ENCODE data around the gene ARHGEF12.

The ARHGEF12 gene

DNA sequence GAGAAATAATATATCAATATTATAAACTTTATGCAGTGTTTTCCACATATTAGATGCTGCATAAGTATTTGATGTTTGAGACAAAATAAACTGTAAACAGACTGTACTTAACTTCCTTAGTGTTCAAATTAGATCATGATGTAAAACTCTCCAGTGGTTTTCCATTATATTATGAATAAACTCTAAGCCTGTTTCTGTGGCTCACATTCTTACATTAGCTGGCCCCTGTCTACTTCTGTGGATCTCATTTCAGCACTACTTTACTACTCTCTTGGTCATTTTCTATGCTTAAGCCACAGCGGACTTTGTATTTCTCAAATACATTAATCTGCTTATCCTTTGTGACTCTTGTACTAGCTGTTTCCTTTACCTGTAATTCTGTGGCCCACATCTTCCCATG lies 55.6 kb downstream of the ARHGEF12 start:
- Histone ChIP-seq H3K4me3 (ENCODE audit: low read depth in 1 of 2, low read length in 1 of 2) (no peak overlapping the region), H3K27ac (no peak overlapping the region), H3K9me3 (no peaks in the 10 kb centered on the region), H3K36me3 (no peaks in the 10 kb centered on the region), H3K27me3 (peaks cover 64% of the 10 kb centered on the region), H3K4me1 (ENCODE audit: control insufficient read depth in 1 of 2, insufficient read depth in 1 of 2, low read depth in 1 of 2, low read length in 1 of 2) (no peaks in the 10 kb centered on the region)
- TF ChIP-seq, protein P1, sequence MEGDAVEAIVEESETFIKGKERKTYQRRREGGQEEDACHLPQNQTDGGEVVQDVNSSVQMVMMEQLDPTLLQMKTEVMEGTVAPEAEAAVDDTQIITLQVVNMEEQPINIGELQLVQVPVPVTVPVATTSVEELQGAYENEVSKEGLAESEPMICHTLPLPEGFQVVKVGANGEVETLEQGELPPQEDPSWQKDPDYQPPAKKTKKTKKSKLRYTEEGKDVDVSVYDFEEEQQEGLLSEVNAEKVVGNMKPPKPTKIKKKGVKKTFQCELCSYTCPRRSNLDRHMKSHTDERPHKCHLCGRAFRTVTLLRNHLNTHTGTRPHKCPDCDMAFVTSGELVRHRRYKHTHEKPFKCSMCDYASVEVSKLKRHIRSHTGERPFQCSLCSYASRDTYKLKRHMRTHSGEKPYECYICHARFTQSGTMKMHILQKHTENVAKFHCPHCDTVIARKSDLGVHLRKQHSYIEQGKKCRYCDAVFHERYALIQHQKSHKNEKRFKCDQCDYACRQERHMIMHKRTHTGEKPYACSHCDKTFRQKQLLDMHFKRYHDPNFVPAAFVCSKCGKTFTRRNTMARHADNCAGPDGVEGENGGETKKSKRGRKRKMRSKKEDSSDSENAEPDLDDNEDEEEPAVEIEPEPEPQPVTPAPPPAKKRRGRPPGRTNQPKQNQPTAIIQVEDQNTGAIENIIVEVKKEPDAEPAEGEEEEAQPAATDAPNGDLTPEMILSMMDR (IDR thresholded peaks at IDR 0.05) = no peak

DNA sequence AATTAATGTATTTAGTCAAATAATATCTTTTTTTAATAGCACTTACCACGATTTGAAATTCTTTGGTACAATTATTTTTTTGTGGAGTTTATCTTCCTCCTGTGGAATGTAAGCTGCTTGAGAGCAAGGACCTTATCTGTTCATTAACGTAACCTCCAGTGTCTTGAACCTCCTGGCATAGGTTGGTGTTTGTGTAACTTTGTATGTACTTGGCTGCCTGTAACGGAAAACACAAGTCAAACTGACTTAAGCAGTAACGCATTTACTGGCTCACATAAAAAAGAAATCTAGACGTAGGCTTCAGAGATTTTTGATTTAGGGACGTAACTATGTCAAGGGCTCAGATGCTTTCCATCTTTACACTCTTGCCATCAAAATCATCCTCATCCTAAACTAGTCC lies 56.1 kb downstream of the ARHGEF12 start:
- H3K4me1 ChIP-seq (ENCODE audit: control insufficient read depth in 1 of 2, insufficient read depth in 1 of 2, low read depth in 1 of 2, low read length in 1 of 2) = no peaks in the 10 kb centered on the region
- H3K27ac ChIP-seq = no peak overlapping the region
- H3K27me3 ChIP-seq = peaks cover 64% of the 10 kb centered on the region
- no peaks in the 10 kb centered on the region for H3K9me3 ChIP-seq
- TF ChIP-seq, protein P1 (IDR thresholded peaks at IDR 0.05) = no peak
- H3K36me3 ChIP-seq = no peaks in the 10 kb centered on the region
- H3K4me3 ChIP-seq (ENCODE audit: low read depth in 1 of 2, low read length in 1 of 2) = no peak overlapping the region

DNA sequence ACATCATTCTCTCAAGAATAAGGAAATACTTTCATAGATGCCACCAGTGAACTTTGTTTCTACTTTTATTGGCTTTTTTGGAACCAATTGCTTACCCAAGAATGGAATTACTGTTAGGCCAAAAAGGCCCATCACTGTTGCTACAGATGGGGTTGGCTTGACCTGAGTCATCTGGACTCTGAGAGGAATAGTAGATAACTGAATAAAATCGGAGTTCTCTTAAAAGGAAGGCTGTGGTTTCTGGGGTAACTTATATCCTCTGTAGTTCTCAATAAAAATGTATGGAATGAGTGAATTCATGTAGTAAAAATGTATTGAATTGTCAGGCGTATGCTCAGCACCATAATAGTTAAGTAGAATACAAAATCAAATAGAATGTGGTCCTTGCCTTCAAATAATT lies 56.6 kb downstream of the ARHGEF12 start:
- no peaks in the 10 kb centered on the region for H3K4me1 ChIP-seq (ENCODE audit: control insufficient read depth in 1 of 2, insufficient read depth in 1 of 2, low read depth in 1 of 2, low read length in 1 of 2)
- H3K27me3 ChIP-seq = peaks cover 61% of the 10 kb centered on the region
- TF ChIP-seq, protein P1 (IDR thresholded peaks at IDR 0.05) = no peak
- H3K36me3 ChIP-seq = no peaks in the 10 kb centered on the region
- H3K4me3 ChIP-seq (ENCODE audit: low read depth in 1 of 2, low read length in 1 of 2) = no peak overlapping the region
- no peak overlapping the region for H3K27ac ChIP-seq
- no peaks in the 10 kb centered on the region for H3K9me3 ChIP-seq

DNA sequence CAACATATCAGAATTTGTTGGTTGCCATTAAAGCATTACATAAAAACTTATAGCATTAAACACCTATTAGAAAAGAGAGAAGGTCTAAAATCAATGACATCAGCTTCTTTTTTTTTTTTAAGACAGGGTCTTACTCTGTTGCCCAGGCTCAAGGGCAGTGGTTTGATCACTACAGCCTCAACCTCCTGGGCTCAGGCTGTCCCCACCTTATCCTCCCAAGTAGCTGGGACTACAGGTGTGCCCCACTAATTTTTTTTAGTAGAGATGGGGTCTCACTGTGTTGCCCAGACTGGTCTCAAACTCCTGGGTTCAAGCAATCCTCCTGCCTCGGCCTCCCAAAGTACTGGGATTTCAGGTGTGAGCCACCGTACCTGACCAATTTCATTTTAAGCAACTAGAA lies 57.9 kb downstream of the ARHGEF12 start:
- no peak overlapping the region for H3K4me3 ChIP-seq (ENCODE audit: low read depth in 1 of 2, low read length in 1 of 2)
- H3K9me3 ChIP-seq = no peaks in the 10 kb centered on the region
- peaks cover 62% of the 10 kb centered on the region for H3K27me3 ChIP-seq
- TF ChIP-seq, protein P1 (IDR thresholded peaks at IDR 0.05) = no peak
- no peaks in the 10 kb centered on the region for H3K4me1 ChIP-seq (ENCODE audit: control insufficient read depth in 1 of 2, insufficient read depth in 1 of 2, low read depth in 1 of 2, low read length in 1 of 2)
- H3K36me3 ChIP-seq = no peaks in the 10 kb centered on the region
- no peak overlapping the region for H3K27ac ChIP-seq

DNA sequence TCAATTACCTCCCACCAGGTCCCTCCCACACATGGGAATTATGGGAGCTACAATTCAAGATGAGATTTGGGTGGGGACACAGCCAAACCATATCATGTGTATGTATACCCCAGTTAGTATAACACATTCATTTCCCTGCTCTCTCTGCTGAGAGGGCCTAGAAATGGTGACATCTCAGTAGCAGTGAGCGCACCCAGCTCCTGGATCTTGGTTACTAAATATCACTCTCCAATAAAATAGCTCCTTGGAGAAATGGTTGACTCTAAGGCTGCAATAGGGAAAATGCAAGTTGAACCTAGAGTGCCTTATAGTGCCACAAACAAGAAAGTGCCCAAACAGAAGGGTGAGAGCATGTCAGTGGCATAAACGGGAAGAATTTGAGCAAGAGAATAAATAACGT lies 59.6 kb downstream of the ARHGEF12 start:
- no peak overlapping the region for H3K4me3 ChIP-seq (ENCODE audit: low read depth in 1 of 2, low read length in 1 of 2)
- H3K9me3 ChIP-seq = no peaks in the 10 kb centered on the region
- no peaks in the 10 kb centered on the region for H3K4me1 ChIP-seq (ENCODE audit: control insufficient read depth in 1 of 2, insufficient read depth in 1 of 2, low read depth in 1 of 2, low read length in 1 of 2)
- H3K27me3 ChIP-seq = peaks cover 62% of the 10 kb centered on the region
- no peaks in the 10 kb centered on the region for H3K36me3 ChIP-seq
- TF ChIP-seq, protein P1 (IDR thresholded peaks at IDR 0.05) = no peak
- H3K27ac ChIP-seq = no peak overlapping the region

DNA sequence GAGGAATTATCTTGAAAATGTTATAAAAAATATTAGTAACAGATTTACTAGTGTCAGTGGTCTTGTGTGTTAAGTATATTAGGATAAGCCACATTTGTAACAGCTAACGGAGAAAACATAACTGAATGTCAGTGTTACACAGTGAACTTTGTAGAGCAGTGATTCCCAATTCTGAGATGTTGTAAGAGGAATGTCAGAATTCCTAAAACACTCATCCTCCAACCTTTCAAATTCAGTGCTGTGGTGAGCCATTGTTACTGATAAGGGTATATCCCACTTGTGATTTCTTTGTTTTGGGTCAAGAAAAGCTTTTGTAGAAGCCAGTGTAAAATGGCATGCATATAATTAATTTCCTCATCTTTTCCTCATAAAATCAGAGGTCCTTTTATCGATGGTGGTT lies 61.9 kb downstream of the ARHGEF12 start:
- H3K36me3 ChIP-seq = no peaks in the 10 kb centered on the region
- H3K27me3 ChIP-seq = peaks cover 56% of the 10 kb centered on the region
- no peak overlapping the region for H3K27ac ChIP-seq
- no peaks in the 10 kb centered on the region for H3K4me1 ChIP-seq (ENCODE audit: control insufficient read depth in 1 of 2, insufficient read depth in 1 of 2, low read depth in 1 of 2, low read length in 1 of 2)
- TF ChIP-seq, protein P1 (IDR thresholded peaks at IDR 0.05) = no peak
- no peak overlapping the region for H3K4me3 ChIP-seq (ENCODE audit: low read depth in 1 of 2, low read length in 1 of 2)
- H3K9me3 ChIP-seq = no peaks in the 10 kb centered on the region
